GM19397 (cell line): Measurements from ENCODE around the gene TNFRSF1A.

Source experiments
- ATAC-seq: cut with Tn5 transposase; IDR thresholded peaks from one replicate; pipeline ENCODE4 v1.9.1; 2021; ENCODE audit warnings: mild to moderate bottlenecking, moderate library complexity; ENCODE audit not compliant: unreplicated experiment

The TNFRSF1A gene

GRCh38 chr12:6324936-6325750, 16.7 kb downstream of the TNFRSF1A start:
- no peak for ATAC-seq

GRCh38 chr12:6323995-6324711, 17.7 kb downstream of the TNFRSF1A start:
- no peak for ATAC-seq

- peak; percentile 47 for ATAC-seq
These were observed 18.4 kb downstream of the TNFRSF1A start for GRCh38 chr12:6323340-6323994.

DNA sequence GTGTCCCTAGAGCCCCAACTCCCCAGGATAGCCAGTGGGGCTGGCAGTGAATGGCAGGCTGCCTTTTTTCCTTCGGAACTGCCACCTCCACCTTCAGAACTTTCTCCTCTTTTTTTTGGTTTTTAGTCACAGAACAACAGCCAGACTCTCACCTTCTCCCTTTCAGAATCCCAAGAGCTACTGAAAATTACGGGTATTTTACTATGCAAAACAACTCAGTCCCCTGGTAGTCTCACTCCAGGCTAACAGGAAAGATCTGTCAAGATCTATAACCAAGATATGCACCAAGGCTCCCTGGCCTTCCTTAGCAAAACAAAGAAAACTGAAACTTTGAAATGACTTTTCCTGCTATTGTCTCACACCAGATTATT, 18.9 kb downstream of the TNFRSF1A start:
- ATAC-seq, result peak; percentile 10

GRCh38 chr12:6322352-6322751, 19.5 kb downstream of the TNFRSF1A start:
- no peak for ATAC-seq

DNA sequence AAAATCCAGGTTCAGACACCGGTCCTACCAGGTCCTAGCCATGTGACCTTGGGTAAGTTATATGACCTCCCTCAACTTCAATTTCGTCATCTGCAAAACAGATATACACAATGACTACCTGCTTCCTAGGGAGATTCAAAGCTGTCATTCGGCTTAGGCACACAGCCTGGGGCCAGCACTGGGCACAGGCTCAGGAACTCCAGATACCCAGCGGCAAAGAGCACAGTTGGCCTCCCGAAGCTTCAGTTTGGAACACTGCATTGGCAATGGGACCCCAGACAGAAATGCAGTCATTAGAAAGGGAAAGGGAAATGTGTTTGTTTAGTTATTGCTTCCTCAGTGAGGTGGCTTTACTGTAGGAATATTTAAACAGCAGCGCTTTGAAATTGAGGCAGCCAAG, 20.0 kb downstream of the TNFRSF1A start:
- no peak for ATAC-seq

GRCh38 chr12:6319446-6319845, 22.4 kb downstream of the TNFRSF1A start:
- ATAC-seq, result no peak

- no peak for ATAC-seq
These were observed 23.4 kb downstream of the TNFRSF1A start for GRCh38 chr12:6318440-6318879.

- no peak for ATAC-seq
These were observed 24.0 kb downstream of the TNFRSF1A start for GRCh38 chr12:6317693-6318439.

DNA sequence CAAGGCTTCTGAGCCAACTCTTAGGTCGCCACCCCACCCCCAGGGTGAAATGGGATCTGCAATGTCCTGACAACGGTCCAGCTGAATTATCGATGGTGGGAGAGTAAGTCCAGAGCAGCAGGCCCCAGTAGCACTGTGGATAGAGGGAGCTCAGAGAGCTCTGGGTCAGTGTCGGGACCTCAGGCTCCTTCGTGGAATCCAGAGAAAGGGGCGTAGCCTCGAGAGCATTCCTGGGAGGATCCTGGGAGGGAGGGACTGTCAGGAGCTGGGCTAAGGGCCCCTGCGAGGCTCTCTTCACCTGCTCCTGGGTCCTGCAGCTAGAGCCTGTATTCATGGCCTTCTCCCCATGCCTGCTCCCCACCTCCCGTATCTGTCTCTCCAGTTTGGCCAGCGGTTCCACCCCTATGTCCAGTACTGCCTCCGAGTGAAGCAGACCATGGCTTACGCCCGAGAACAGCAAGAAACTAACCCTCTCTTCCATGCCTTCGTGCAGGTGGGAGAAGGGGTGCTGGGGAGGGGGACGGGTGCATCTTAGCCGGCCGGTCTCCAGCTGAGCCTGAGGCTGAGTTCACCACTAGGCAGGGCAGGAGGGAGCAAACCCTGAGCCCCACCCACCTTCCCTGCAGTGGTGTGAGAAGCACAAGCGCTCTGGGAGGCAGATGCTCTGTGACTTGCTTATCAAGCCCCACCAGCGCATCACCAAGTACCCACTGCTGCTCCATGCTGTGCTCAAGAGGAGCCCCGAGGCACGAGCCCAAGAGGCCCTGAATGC, 24.8 kb downstream of the TNFRSF1A start:
- no peak for ATAC-seq

DNA sequence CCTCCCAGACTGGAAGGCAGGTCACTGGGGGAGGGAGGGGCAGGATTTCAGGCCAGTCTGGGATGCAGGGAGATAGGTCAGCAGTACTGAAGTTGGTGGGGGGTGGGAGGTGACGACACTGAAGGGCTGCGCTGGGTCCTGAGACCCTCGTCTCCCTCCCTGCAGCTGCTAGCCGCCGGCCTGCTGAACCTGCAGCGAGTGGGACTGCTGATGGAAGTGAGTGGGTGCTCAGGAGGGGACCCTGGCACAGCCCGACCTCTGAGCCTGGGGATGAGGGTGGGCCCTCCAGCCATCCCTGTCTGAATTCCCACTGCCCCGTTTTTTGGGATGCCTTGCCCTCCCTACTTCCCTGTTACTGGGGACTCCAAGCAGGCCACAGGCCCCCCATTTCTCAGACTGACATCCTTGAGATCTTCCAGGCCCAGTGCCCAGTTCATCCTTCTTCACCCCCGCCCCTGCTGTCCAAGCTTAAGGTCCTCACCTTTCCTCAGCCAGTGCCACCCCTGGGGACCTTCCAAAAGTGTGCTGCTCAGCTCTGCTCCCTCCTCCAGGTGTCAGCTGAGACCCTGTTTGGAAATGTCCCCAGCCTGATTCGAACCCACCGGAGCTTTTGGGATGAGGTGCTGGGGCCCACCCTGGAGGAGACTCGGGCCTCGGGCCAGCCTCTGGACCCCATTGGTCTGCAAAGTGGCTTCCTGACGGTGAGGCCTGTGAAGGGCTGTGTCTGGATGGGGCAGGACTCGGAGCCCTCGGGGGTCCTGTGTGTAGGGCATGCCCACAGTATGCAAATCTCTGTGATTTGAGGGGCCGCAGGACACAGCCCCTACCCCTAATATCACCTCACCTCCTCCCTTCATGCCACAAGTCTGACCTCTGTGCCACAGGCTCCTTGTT, 25.9 kb downstream of the TNFRSF1A start:
- ATAC-seq, result no peak

- ATAC-seq, result no peak
These were observed 26.7 kb downstream of the TNFRSF1A start for GRCh38 chr12:6315184-6315583.

DNA sequence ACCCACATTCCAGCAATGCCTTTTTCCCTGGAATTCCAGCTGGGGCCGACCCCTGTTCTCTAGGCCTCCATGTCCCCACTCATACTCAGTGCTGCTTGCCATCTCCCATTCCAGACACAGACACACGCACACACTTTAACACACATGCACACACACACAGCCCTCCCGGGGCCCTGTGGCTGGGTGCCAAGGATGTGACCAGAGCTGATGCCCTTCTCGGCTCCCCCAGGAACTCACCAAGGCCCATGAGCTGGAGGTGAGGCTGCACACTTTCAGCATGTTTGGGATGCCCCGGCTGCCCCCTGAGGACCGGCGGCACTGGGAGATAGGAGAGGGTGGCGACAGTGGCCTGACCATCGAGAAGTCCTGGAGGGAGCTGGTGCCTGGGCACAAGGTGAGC, 27.1 kb downstream of the TNFRSF1A start:
- ATAC-seq, result no peak

DNA sequence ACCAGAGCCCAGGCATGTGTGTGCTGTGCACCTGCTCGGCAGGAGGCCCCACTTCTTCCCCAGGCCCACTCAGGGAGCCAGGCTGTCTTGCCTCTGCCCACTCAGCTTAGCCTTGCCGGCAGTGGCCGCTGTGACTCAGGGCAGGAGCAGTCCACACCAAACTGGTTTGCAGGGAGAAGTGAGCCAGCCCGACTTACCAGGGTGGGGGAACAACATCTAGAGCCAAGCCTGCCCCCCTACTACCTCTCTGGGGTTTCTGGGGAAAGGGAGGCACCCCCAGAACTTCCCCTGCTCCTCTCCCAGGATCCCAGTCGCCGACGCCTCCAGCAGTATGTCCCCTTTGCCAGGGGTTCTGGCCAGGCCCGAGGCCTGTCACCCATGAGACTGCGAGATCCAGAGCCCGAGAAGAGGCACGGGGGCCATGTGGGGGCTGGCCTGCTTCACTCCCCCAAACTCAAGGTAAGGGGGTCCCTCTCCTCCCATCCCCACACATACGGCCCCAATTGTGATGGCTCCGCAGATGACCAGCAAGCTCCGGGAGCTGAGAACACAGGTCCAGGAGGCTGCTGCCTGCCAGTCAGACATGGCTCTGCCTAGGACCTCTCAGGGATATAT, 28.4 kb downstream of the TNFRSF1A start:
- ATAC-seq, result no peak

DNA sequence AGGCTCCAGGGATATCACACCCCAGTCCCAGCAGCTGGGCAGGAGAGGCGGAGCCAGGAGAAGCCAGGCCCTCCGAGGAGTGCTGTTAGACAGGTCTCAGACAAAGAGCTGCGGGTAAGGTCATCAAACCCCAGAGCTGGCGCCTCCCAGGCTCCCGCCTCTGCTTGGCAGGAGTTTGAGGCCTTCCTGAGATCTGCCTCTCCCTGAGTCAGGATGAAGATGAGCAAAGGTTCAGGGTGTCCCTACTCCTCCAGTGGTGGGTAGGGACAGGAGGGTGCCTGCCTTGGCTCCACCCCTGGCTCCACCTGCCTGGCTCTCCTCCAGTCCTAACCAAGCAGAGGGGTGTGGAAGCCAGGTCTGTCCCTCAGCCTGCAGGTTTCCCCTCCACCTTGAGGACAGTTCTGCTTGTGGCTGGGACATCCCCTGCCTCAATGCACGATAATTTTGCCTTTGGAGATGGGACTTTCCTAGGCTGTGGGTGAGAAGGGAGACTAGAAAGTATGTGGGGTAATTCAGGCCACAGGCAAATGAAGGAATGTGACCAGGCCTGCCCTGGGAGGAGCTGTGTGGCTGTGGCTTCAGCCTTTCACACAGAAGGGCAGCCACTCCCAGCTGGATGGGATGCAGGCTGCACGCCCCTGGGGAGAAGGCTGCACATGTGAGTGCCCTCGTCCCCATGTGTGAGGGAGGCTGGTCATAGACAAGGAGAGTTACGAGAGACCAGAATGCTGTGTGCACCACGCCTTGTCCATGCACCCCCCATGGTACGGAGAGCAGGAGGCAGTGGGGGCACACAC, 29.1 kb downstream of the TNFRSF1A start:
- peak; percentile 41 for ATAC-seq

DNA sequence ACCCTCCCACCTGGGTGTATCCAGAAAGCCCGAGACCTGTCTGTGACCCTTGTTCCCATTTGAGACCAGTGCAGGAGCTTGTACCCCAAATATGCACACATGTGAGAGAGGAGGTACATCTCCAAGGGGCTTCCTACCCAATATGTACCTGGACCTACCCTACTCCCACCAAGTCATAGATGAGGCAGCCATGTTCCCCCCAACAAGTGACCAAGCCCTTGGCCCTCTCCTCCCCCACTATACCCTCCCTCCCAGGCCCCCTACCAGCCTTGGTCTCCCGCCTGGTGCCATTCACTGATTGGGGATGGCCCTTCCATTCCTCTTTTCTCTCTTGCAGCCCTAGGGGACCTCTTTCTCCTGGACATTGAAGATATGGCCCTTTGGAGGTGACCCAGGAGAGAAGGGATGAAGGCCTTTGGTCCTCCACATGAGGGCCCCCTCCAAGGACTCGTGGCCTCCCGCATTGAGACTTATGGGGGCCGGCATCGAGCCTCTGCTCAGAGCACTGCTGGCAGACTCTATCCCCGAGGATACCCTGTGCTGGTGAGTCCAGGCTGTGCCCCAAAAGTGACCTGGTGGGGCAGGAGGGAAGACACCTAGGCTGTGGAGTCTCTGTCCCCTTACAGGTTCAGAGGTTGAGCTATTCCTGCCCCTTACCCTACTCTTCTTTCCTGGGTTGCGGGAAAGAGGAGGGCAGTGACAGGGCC, 29.9 kb downstream of the TNFRSF1A start:
- no peak for ATAC-seq

GRCh38 chr12:6310771-6311610, 30.9 kb downstream of the TNFRSF1A start:
- no peak for ATAC-seq
